ENCODE measurements around the gene KRTAP5-7. TPM values are rescaled to one million over a fixed set of nuclear protein-coding genes. Genes with fewer than 3 reads are reported as not detected.

KRTAP5-7 gene
- total and polyA plus RNA-seq, 7 donors: 0.32 to 0.49 TPM; not detected in 5

GRCh38 chr11:71482216-71482615, 44.9 kb upstream of the KRTAP5-7 start:
- no peaks in the 10 kb centered on the region for H3K9me3 ChIP-seq
- no peak overlapping the region for H3K4me3 ChIP-seq
- peaks cover 10 to 92% (median 56%) of the 10 kb centered on the region in 4 donors for H3K36me3 ChIP-seq
- no peaks in the 10 kb centered on the region for H3K4me1 ChIP-seq
- H3K27ac ChIP-seq: no peak overlapping the region
- WGBS, 2 donors: 95 to 98% methylated on average over 18 of the region's 18 CpGs
- DNase-seq: no peak
- H3K27me3 ChIP-seq: no peaks in the 10 kb centered on the region
- intact Hi-C loops (cut with DNase I): no loop called here
- no peak for TF ChIP-seq POLR2AphosphoS5 (IDR thresholded peaks at IDR 0.05)
- no peak for TF ChIP-seq EP300 (IDR thresholded peaks at IDR 0.05)
- TF ChIP-seq CTCF (IDR thresholded peaks at IDR 0.05): no peak
- no peak for TF ChIP-seq POLR2A (IDR thresholded peaks at IDR 0.05)

GRCh38 chr11:71482746-71483364, 44.2 kb upstream of the KRTAP5-7 start:
- WGBS, 2 donors: 95 to 97% methylated on average over 13 of the region's 13 CpGs
- Histone ChIP-seq H3K4me1 (no peaks in the 10 kb centered on the region), H3K4me3 (no peak overlapping the region), H3K27ac (no peak overlapping the region), H3K27me3 (no peaks in the 10 kb centered on the region), H3K36me3 (peaks cover 10 to 86% (median 51%) of the 10 kb centered on the region in 4 donors), H3K9me3 (no peaks in the 10 kb centered on the region)
- intact Hi-C loops (cut with DNase I): no loop called here
- DNase-seq: peak; percentile 28
- TF ChIP-seq EP300 (IDR thresholded peaks at IDR 0.05) (no peak), POLR2AphosphoS5 (IDR thresholded peaks at IDR 0.05) (no peak), POLR2A (IDR thresholded peaks at IDR 0.05) (no peak), CTCF (IDR thresholded peaks at IDR 0.05) (no peak)

GRCh38 chr11:71483692-71484091, 43.4 kb upstream of the KRTAP5-7 start:
- WGBS, 2 donors: 97% methylated on average over 6 of the region's 6 CpGs
- Histone ChIP-seq H3K27me3 (no peaks in the 10 kb centered on the region), H3K4me1 (no peaks in the 10 kb centered on the region), H3K4me3 (no peak overlapping the region), H3K36me3 (peaks cover 10 to 77% (median 45%) of the 10 kb centered on the region in 4 donors), H3K9me3 (no peaks in the 10 kb centered on the region), H3K27ac (no peak overlapping the region)
- DNase-seq: peak; percentile 8
- intact Hi-C loops (cut with DNase I): no loop called here
- TF ChIP-seq EP300 (IDR thresholded peaks at IDR 0.05) (no peak), CTCF (IDR thresholded peaks at IDR 0.05) (no peak), POLR2AphosphoS5 (IDR thresholded peaks at IDR 0.05) (no peak), POLR2A (IDR thresholded peaks at IDR 0.05) (no peak)

GRCh38 chr11:71484248-71485062, 42.6 kb upstream of the KRTAP5-7 start:
- Histone ChIP-seq H3K4me1 (no peaks in the 10 kb centered on the region), H3K36me3 (peaks cover 10 to 70% (median 39%) of the 10 kb centered on the region in 4 donors), H3K27me3 (no peaks in the 10 kb centered on the region), H3K27ac (no peak overlapping the region), H3K4me3 (no peak overlapping the region), H3K9me3 (no peaks in the 10 kb centered on the region)
- TF ChIP-seq EP300 (IDR thresholded peaks at IDR 0.05) (no peak), CTCF (IDR thresholded peaks at IDR 0.05) (no peak), POLR2AphosphoS5 (IDR thresholded peaks at IDR 0.05) (no peak), POLR2A (IDR thresholded peaks at IDR 0.05) (no peak)
- peak; percentile 40 for DNase-seq
- 93 to 95% methylated on average over 23 of the region's 23 CpGs for WGBS, 2 donors
- intact Hi-C loops (cut with DNase I): no loop called here
